SK-N-SH (cell line): ENCODE results near the gene HLF. TPM values are rescaled to one million over a fixed set of nuclear protein-coding genes. Genes with fewer than 3 reads are reported as not detected.

Source experiments
- CTCF ChIA-PET: fragments of 300-600, 350-600 bp; formaldehyde crosslinking; extraction: SDS; loops from one replicate; lab custom pipeline; 2021; lab: Yijun Ruan, JAX
- POLR2A ChIA-PET: fragments of 350-600 bp; sonication (Branson Sonifier 250); formaldehyde crosslinking; extraction: SDS; loops from one replicate; lab custom pipeline; 2020; ENCODE audit warnings: antibody characterized with exemption, inconsistent platforms; lab: Yijun Ruan, JAX
- DNase-seq: peaks from one replicate; pipeline ENCODE4 v3.0.0; 2012
- H2AFZ ChIP-seq: fragments of 200-600 bp; sonication (generic); 2 replicates; pipeline ENCODE4 v1.8.1; 2016; ENCODE audit warnings: antibody characterized with exemption, mild to moderate bottlenecking, low read depth
- H3F3A ChIP-seq: fragments of 200-600 bp; sonication (generic); replicated peaks from 2 replicates; pipeline ENCODE3; 2016; ENCODE audit warnings: antibody characterized with exemption, mild to moderate bottlenecking; ENCODE audit not compliant: insufficient read depth
- H3K27ac ChIP-seq, 2 experiments: fragments of 200-500 bp in 1 of 2; fragments of 200-600 bp in 1 of 2; sonication (Bioruptor generic) in 1 of 2; sonication (generic), shearing (Covaris generic) in 1 of 2; 2 replicates each; pipeline versions ENCODE4 v1.5.1 to v1.6.1; 2014 to 2016; ENCODE audit warnings: low read depth in 2 of 2, inconsistent platforms in 1 of 2, low read length in 1 of 2, mild to moderate bottlenecking in 1 of 2, mixed read lengths in 1 of 2
- H3K27me3 ChIP-seq: fragments of 200-600 bp; sonication (generic), shearing (Covaris generic); 2 replicates; pipeline ENCODE4 v1.6.1; 2016; ENCODE audit warnings: mixed run types; ENCODE audit not compliant: insufficient read depth
- H3K36me3 ChIP-seq, 2 experiments: fragments of 200-500 bp in 1 of 2; fragments of 200-600 bp in 1 of 2; sonication (Bioruptor generic) in 1 of 2; sonication (generic) in 1 of 2; replicated peaks in 1 of 2; 2 replicates each; pipeline versions ENCODE3 to v1.5.1; 2014 to 2016; ENCODE audit warnings: low read length in 1 of 2, mild to moderate bottlenecking in 1 of 2; ENCODE audit not compliant: insufficient read depth in 2 of 2, control insufficient read depth in 1 of 2
- H3K4me1 ChIP-seq, 2 experiments: fragments of 200-500 bp in 1 of 2; fragments of 200-600 bp in 1 of 2; sonication (Bioruptor generic) in 1 of 2; sonication (generic), shearing (Covaris generic) in 1 of 2; 2 replicates each; pipeline versions ENCODE4 v1.5.1 to v1.6.1; 2014 to 2016; ENCODE audit warnings: low read depth in 1 of 2, low read length in 1 of 2, mixed run types in 1 of 2; ENCODE audit not compliant: insufficient read depth in 2 of 2, control insufficient read depth in 1 of 2
- H3K4me2 ChIP-seq: fragments of 200-600 bp; sonication (generic), shearing (Covaris generic); 2 replicates; pipeline ENCODE4 v1.6.1; 2017; ENCODE audit warnings: mixed run types
- H3K4me3 ChIP-seq, 2 experiments: fragments of 200-500 bp in 1 of 2; fragments of 200-600 bp in 1 of 2; sonication (Bioruptor generic) in 1 of 2; sonication (generic), shearing (Covaris generic) in 1 of 2; 2 replicates each; pipeline versions ENCODE4 v1.5.1 to v1.8.1; 2014 to 2016; ENCODE audit warnings: low read depth in 2 of 2, inconsistent platforms in 1 of 2, low read length in 1 of 2, mild to moderate bottlenecking in 1 of 2, mixed read lengths in 1 of 2, moderate library complexity in 1 of 2
- H3K79me2 ChIP-seq: fragments of 200-600 bp; sonication (generic); 2 replicates; pipeline ENCODE4 v1.8.1; 2017; ENCODE audit warnings: mild to moderate bottlenecking; ENCODE audit not compliant: insufficient read depth
- H3K9ac ChIP-seq: fragments of 200-600 bp; sonication (generic); 2 replicates; pipeline ENCODE4 v1.6.1; 2017; ENCODE audit warnings: mixed run types
- H3K9me2 ChIP-seq: fragments of 200-600 bp; sonication (generic); 2 replicates; pipeline ENCODE4 v1.6.1; 2017; ENCODE audit warnings: mixed run types
- H3K9me3 ChIP-seq: fragments of 200-600 bp; sonication (generic); 2 replicates; pipeline ENCODE4 v1.6.1; 2017; ENCODE audit warnings: mixed run types, mild to moderate bottlenecking, moderate library complexity
- H4K20me1 ChIP-seq: fragments of 200-600 bp; sonication (generic); 2 replicates; pipeline ENCODE4 v1.6.1; 2017; ENCODE audit warnings: mild to moderate bottlenecking, mixed run types; ENCODE audit not compliant: insufficient read depth
- EP300 ChIP-seq, 2 experiments: IDR thresholded peaks; 2 replicates each; pipeline versions ENCODE4 v1.4.0 to v1.6.1; 2012; ENCODE audit warnings: borderline replicate concordance in 1 of 2, low read depth in 1 of 2, low read length in 1 of 2
- FOSL2 ChIP-seq: IDR thresholded peaks from 2 replicates; pipeline ENCODE4 v1.4.0; 2012; ENCODE audit warnings: low read depth, mild to moderate bottlenecking, moderate library complexity, borderline replicate concordance
- JUND ChIP-seq: IDR thresholded peaks from 2 replicates; pipeline ENCODE4 v1.4.0; 2012
- MXI1 ChIP-seq: IDR thresholded peaks from 2 replicates; pipeline ENCODE4 v1.6.1; 2012; ENCODE audit warnings: mild to moderate bottlenecking, low read depth, low read length, improper control_type of control experiment
- NRF1 ChIP-seq: IDR thresholded peaks from 2 replicates; pipeline ENCODE4 v1.6.1; 2012; ENCODE audit warnings: low read depth, mild to moderate bottlenecking, low read length
- PBX3 ChIP-seq: IDR thresholded peaks from 2 replicates; pipeline ENCODE4; 2012
- RAD21 ChIP-seq: IDR thresholded peaks from 2 replicates; pipeline ENCODE4 v1.6.1; 2012; ENCODE audit warnings: mild to moderate bottlenecking, low read length
- RCOR1 ChIP-seq: fragments of 150-350 bp; IDR thresholded peaks from 2 replicates; pipeline ENCODE4 v1.6.1; 2017; ENCODE audit warnings: antibody characterized with exemption, low read length
- RFX5 ChIP-seq: IDR thresholded peaks from 2 replicates; pipeline ENCODE4 v1.6.1; 2012; ENCODE audit warnings: mild to moderate bottlenecking, improper control_type of control experiment, low read length
- RXRA ChIP-seq: IDR thresholded peaks from 2 replicates; pipeline ENCODE4 v1.4.0; 2012; ENCODE audit warnings: low read depth, mild to moderate bottlenecking, borderline replicate concordance
- USF1 ChIP-seq: IDR thresholded peaks from 2 replicates; pipeline ENCODE4 v1.4.0; 2012; ENCODE audit warnings: low read depth, borderline replicate concordance
- YY1 ChIP-seq: IDR thresholded peaks from 2 replicates; pipeline ENCODE4 v1.4.0; 2012; ENCODE audit warnings: low read depth, mild to moderate bottlenecking
- WGBS: methylation state at CpG from one replicate; pipeline ENCODE4 v1.1.6; 2017; ENCODE audit warnings: low lambda C conversion rate; 5-methylcytosine and 5-hydroxymethylcytosine counted together
- polyA plus RNA-seq, 3 experiments: library from polyadenylated mRNA; depleted of rRNA; stranded (reverse); fragments of >200 nt; gene quantifications; 2 replicates each; pipeline ENCODE4 v1.2.3, GENCODE V29; 2012
- TF ChIP-seq, protein P1 (sequence below): fragments of 200-600 bp; sonication (generic); IDR thresholded peaks from 2 replicates; pipeline ENCODE4 v1.6.1; 2017; ENCODE audit warnings: antibody characterized with exemption, mild to moderate bottlenecking, moderate library complexity
- TF ChIP-seq, protein P2 (sequence below): fragments of 150-350 bp; IDR thresholded peaks from 2 replicates; pipeline ENCODE4 v1.6.1; 2017; ENCODE audit warnings: antibody characterized with exemption, low read length, low read depth, borderline replicate concordance

Gene HLF
- polyA plus RNA-seq, 1 of the 3 experiments (the other 2 are of a cell fraction), result 0.03 TPM

- POLR2A ChIA-PET, result no interaction called here
- Histone ChIP-seq H3F3A (no peaks in the 10 kb centered on the region), H3K36me3 (no peaks in the 10 kb centered on the region)
Measured at GRCh38 chr17:55216888-55217287, 47.9 kb upstream of the HLF start.

GRCh38 chr17:55219459-55219858 is 45.3 kb upstream of the HLF start:
- ChIA-PET CTCF (interaction anchor here (1.0 to 1.5 kb wide), 3 partner anchors 10 to 128 kb away, joined by 3 to 4 read pairs (median 3); no protein-coding TSS in a partner anchor), POLR2A (no interaction called here)
- DNase-seq, result no peak
- Histone ChIP-seq H3K27ac (no peak overlapping the region), H3K4me3 (no peak overlapping the region), H3F3A (no peaks in the 10 kb centered on the region), H3K36me3 (no peaks in the 10 kb centered on the region), H2AFZ (no peak overlapping the region), H4K20me1 (no peaks in the 10 kb centered on the region), H3K9ac (no peak overlapping the region), H3K4me1 (peaks cover 0 to 4% of the 10 kb centered on the region in 2 experiments; a peak in 2 of 4 replicates), H3K27me3 (no peaks in the 10 kb centered on the region), H3K9me3 (no peaks in the 10 kb centered on the region), H3K9me2 (no peaks in the 10 kb centered on the region), H3K4me2 (no peak overlapping the region), H3K79me2 (no peaks in the 10 kb centered on the region)
- TF ChIP-seq RXRA, result no peak
- TF ChIP-seq EP300 (IDR thresholded peaks at IDR 0.05; ENCODE audit: borderline replicate concordance in 1 of 2, low read depth in 1 of 2, low read length in 1 of 2), result no peak
- no peak for TF ChIP-seq RAD21
- no peak for TF ChIP-seq RCOR1
- TF ChIP-seq PBX3, result no peak
- no peak for TF ChIP-seq MXI1
- TF ChIP-seq, protein P1, sequence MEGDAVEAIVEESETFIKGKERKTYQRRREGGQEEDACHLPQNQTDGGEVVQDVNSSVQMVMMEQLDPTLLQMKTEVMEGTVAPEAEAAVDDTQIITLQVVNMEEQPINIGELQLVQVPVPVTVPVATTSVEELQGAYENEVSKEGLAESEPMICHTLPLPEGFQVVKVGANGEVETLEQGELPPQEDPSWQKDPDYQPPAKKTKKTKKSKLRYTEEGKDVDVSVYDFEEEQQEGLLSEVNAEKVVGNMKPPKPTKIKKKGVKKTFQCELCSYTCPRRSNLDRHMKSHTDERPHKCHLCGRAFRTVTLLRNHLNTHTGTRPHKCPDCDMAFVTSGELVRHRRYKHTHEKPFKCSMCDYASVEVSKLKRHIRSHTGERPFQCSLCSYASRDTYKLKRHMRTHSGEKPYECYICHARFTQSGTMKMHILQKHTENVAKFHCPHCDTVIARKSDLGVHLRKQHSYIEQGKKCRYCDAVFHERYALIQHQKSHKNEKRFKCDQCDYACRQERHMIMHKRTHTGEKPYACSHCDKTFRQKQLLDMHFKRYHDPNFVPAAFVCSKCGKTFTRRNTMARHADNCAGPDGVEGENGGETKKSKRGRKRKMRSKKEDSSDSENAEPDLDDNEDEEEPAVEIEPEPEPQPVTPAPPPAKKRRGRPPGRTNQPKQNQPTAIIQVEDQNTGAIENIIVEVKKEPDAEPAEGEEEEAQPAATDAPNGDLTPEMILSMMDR, result no peak
- no peak for TF ChIP-seq NRF1
- TF ChIP-seq USF1, result no peak
- WGBS, result 16% methylated on average over 1 of the region's 1 CpG

More at GRCh38 chr17:55216888-55217287, 47.9 kb upstream of the HLF start:
- no peak for DNase-seq
- H3K9me3 ChIP-seq, result no peaks in the 10 kb centered on the region
- CTCF ChIA-PET, result interaction anchor here (1.1 to 1.3 kb wide), 2 partner anchors 11 to 49 kb away, joined by 3 read pairs; no protein-coding TSS in a partner anchor
- no peak overlapping the region for H3K9ac ChIP-seq
- WGBS, result 74% methylated on average over 3 of the region's 3 CpGs
- H3K27me3 ChIP-seq, result no peaks in the 10 kb centered on the region
- no peaks in the 10 kb centered on the region for H4K20me1 ChIP-seq
- H3K4me2 ChIP-seq, result no peak overlapping the region
- H3K79me2 ChIP-seq, result no peaks in the 10 kb centered on the region
- H3K4me3 ChIP-seq, result no peak overlapping the region
- peaks cover 0 to 4% of the 10 kb centered on the region in 2 experiments; a peak in 3 of 4 replicates for H3K4me1 ChIP-seq
- H2AFZ ChIP-seq, result no peak overlapping the region
- no peaks in the 10 kb centered on the region for H3K9me2 ChIP-seq
- no peak overlapping the region for H3K27ac ChIP-seq
- TF ChIP-seq MXI1 (no peak), JUND (no peak), FOSL2 (no peak), YY1 (no peak), RFX5 (no peak)
- TF ChIP-seq, protein P2, sequence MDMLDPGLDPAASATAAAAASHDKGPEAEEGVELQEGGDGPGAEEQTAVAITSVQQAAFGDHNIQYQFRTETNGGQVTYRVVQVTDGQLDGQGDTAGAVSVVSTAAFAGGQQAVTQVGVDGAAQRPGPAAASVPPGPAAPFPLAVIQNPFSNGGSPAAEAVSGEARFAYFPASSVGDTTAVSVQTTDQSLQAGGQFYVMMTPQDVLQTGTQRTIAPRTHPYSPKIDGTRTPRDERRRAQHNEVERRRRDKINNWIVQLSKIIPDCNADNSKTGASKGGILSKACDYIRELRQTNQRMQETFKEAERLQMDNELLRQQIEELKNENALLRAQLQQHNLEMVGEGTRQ, result no peak
